Endothelial cell of umbilical vein (primary cell): ENCODE measurements around the gene MCC. TPM values are rescaled to one million over a fixed set of nuclear protein-coding genes. Genes with fewer than 3 reads are reported as not detected.

ENCODE experiments used
- BruUV-seq: library from RNA; stranded (reverse); fragments of 400-500 nt; replicated peaks from 2 replicates; lab custom pipeline; 2021; lab: Mats Ljungman, UMichigan
- CTCF ChIA-PET: fragments of 300-600, 350-600 bp; sonication (Branson Sonifier 250); formaldehyde crosslinking; loops from one replicate; lab custom pipeline; 2021; ENCODE audit warnings: antibody characterized with exemption, inconsistent platforms; lab: Charles Lee
- POLR2A ChIA-PET: fragments of 300-600, 350-600 bp; sonication (Branson Sonifier 250); formaldehyde crosslinking; loops from one replicate; lab custom pipeline; 2021; ENCODE audit warnings: antibody characterized with exemption, inconsistent platforms; lab: Charles Lee
- DNase-seq: peaks from one replicate; pipeline ENCODE4 v3.0.0-alpha.2; 2011; ENCODE audit warnings: low read depth, low spot score
- FAIRE-seq: peaks from 2 replicates; lab custom pipeline; 2011; peaks lifted over from hg19 to GRCh38; lab: Jason Lieb, UNC
- H2AFZ ChIP-seq: 2 replicates; pipeline ENCODE4 v1.6.0; 2012; ENCODE audit warnings: low read depth, low read length, control low read depth, inconsistent platforms
- H3K27ac ChIP-seq: 2 replicates; pipeline ENCODE4 v1.5.1; 2011; ENCODE audit warnings: low read depth, mild to moderate bottlenecking, control low read depth, low read length, moderate library complexity; ENCODE audit not compliant: insufficient read depth
- H3K27me3 ChIP-seq, 2 experiments: 2 replicates each; pipeline versions ENCODE4 v1.6.0 to v1.6.1; 2011; ENCODE audit warnings: low read length in 2 of 2, mixed read lengths in 1 of 2; ENCODE audit not compliant: control insufficient read depth in 2 of 2, insufficient read depth in 2 of 2
- H3K36me3 ChIP-seq, 2 experiments: 2 replicates in 1 of 2; 3 replicates in 1 of 2; pipeline ENCODE4 v1.5.1; 2011; ENCODE audit warnings: low read length in 2 of 2, mild to moderate bottlenecking in 1 of 2, moderate library complexity in 1 of 2; ENCODE audit not compliant: control insufficient read depth in 2 of 2, insufficient read depth in 2 of 2; ENCODE audit errors: extremely low read depth in 1 of 2
- H3K4me1 ChIP-seq: 3 replicates; pipeline ENCODE4 v1.5.1; 2011; ENCODE audit warnings: mild to moderate bottlenecking, low read length; ENCODE audit not compliant: control insufficient read depth, insufficient read depth; ENCODE audit errors: extremely low read depth
- H3K4me2 ChIP-seq: 2 replicates; pipeline ENCODE4 v1.6.1; 2011; ENCODE audit warnings: low read length, control low read depth, mixed read lengths; ENCODE audit not compliant: insufficient read depth
- H3K4me3 ChIP-seq, 3 experiments: fragments of 200-600 bp in 1 of 3; sonication (generic), shearing (Covaris generic) in 1 of 3; replicated peaks in 1 of 3; 2 replicates each; pipeline ENCODE4 v1.5.1; 2011 to 2016; ENCODE audit warnings: control low read depth in 3 of 3, low read length in 3 of 3, mild to moderate bottlenecking in 2 of 3, inconsistent platforms in 1 of 3, low read depth in 1 of 3, moderate library complexity in 1 of 3; ENCODE audit not compliant: insufficient read depth in 1 of 3
- H3K79me2 ChIP-seq: 2 replicates; pipeline ENCODE4 v1.6.0; 2012; ENCODE audit warnings: low read length, inconsistent platforms; ENCODE audit not compliant: control insufficient read depth, insufficient read depth
- H3K9ac ChIP-seq: replicated peaks from 2 replicates; pipeline ENCODE3; 2011; ENCODE audit warnings: low read length, control low read depth; ENCODE audit not compliant: insufficient read depth; ENCODE audit errors: extremely low read depth
- H3K9me1 ChIP-seq: replicated peaks from 3 replicates; pipeline ENCODE4 v1.6.0; 2011; ENCODE audit warnings: mild to moderate bottlenecking, low read length; ENCODE audit not compliant: control insufficient read depth, insufficient read depth; ENCODE audit errors: extremely low read depth
- H3K9me3 ChIP-seq: replicated peaks from 2 replicates; pipeline ENCODE4 v1.5.1; 2012; ENCODE audit warnings: low read length, inconsistent platforms; ENCODE audit not compliant: control insufficient read depth, insufficient read depth
- H4K20me1 ChIP-seq: replicated peaks from 2 replicates; pipeline ENCODE3; 2011; ENCODE audit warnings: mild to moderate bottlenecking, low read length; ENCODE audit not compliant: control insufficient read depth, insufficient read depth; ENCODE audit errors: extremely low read depth
- EZH2 ChIP-seq: IDR thresholded peaks from 2 replicates; pipeline ENCODE4 v1.6.1; 2012; ENCODE audit warnings: borderline replicate concordance, low read depth, mild to moderate bottlenecking, moderate library complexity, low read length, inconsistent platforms; ENCODE audit not compliant: severe bottlenecking
- FOS ChIP-seq: IDR thresholded peaks from 2 replicates; pipeline ENCODE4 v1.6.1; 2011; ENCODE audit warnings: mild to moderate bottlenecking, low read length, moderate library complexity, borderline replicate concordance; ENCODE audit not compliant: insufficient read depth
- GATA2 ChIP-seq: IDR thresholded peaks from 2 replicates; pipeline ENCODE4 v1.7.0; 2011; ENCODE audit warnings: low read depth, mild to moderate bottlenecking, moderate library complexity, mixed read lengths, low read length; ENCODE audit not compliant: insufficient read length, insufficient read depth
- MAX ChIP-seq: IDR thresholded peaks from 2 replicates; pipeline ENCODE4 v1.6.1; 2011; ENCODE audit not compliant: insufficient read depth, insufficient read length
- MYC ChIP-seq: IDR thresholded peaks from one replicate; pipeline ENCODE4 v1.6.1; 2011; ENCODE audit warnings: mild to moderate bottlenecking, low read depth, low read length
- POLR2A ChIP-seq: IDR thresholded peaks from 2 replicates; pipeline ENCODE4 v1.6.1; 2012; ENCODE audit warnings: low read depth, mild to moderate bottlenecking, control low read depth, low read length
- POLR2AphosphoS5 ChIP-seq: IDR thresholded peaks from 2 replicates; pipeline ENCODE4 v1.6.1; 2012; ENCODE audit warnings: low read depth, mild to moderate bottlenecking, control low read depth, low read length, moderate library complexity; ENCODE audit not compliant: insufficient read depth
- dilution Hi-C: fragments of 300-500 bp; cut with MboI; formaldehyde crosslinking; loops from one replicate; pipeline ENCODE4 v1.15.0; 2019; ENCODE audit warnings: low sequenced_read_pairs; ENCODE audit not compliant: extremely low pct_ligation_motif_present
- intact Hi-C: fragments of 100-400 bp; cut with micrococcal nuclease; formaldehyde crosslinking; loops from one replicate; pipeline ENCODE4 v1.10.0; 2022
- polyA plus RNA-seq, 4 experiments: library from polyadenylated mRNA; depleted of rRNA in 3 of 4; stranded (reverse) in 3 of 4; unstranded in 1 of 4; fragments of >200 nt; gene quantifications; 2 replicates each; pipeline versions ENCODE4 v1.2.1 to v1.2.3, GENCODE V29; 2011 to 2012; ENCODE audit warnings: missing spikeins in 1 of 4
- total RNA-seq: library from RNA; stranded (reverse); gene quantifications from 2 replicates; pipeline ENCODE4 v1.2.3, GENCODE V29; 2021

MCC gene
- total and polyA plus RNA-seq, 2 donors (not counting 3 experiments of a cell fraction or from before 2014, with no cell fraction given), result 6.9 to 27.5 TPM

- TF ChIP-seq GATA2 (no peak), MYC (no peak), FOS (no peak), MAX (no peak), EZH2 (no peak)
- FAIRE-seq (no peak), DNase-seq (no peak)
- ChIA-PET POLR2A (no interaction called here), CTCF (interaction anchor here (1.2 to 6.3 kb wide), 4 partner anchors 8 to 614 kb away, joined by 3 to 97 read pairs (median 10); no protein-coding TSS in a partner anchor)
- intact Hi-C loops, result loop anchor here (5.0 kb wide), 2 partner anchors 84 to 129 kb away; no protein-coding TSS in a partner anchor
- BruUV-seq, result no TSS peak
- H3K27ac ChIP-seq, result no peak overlapping the region
- peaks cover 4% of the 10 kb centered on the region for H4K20me1 ChIP-seq
- no peaks in the 10 kb centered on the region for H3K27me3 ChIP-seq
- H3K4me1 ChIP-seq, result no peaks in the 10 kb centered on the region
- H3K4me2 ChIP-seq, result no peak overlapping the region
- H3K36me3 ChIP-seq, result peaks cover 2 to 8% of the 10 kb centered on the region in 2 experiments
- H3K9ac ChIP-seq, result no peak overlapping the region
- H3K4me3 ChIP-seq, result no peak overlapping the region
- H3K9me1 ChIP-seq, result no peaks in the 10 kb centered on the region
- dilution Hi-C loops, result no loop called here
- H3K79me2 ChIP-seq, result peaks cover 34% of the 10 kb centered on the region
- no peaks in the 10 kb centered on the region for H3K9me3 ChIP-seq
- no peak overlapping the region for H2AFZ ChIP-seq
Measured at GRCh38 chr5:112998296-112998695, 490.0 kb downstream of the MCC start.

- H3K27me3 ChIP-seq, result no peaks in the 10 kb centered on the region
- H3K9me1 ChIP-seq, result no peaks in the 10 kb centered on the region
- BruUV-seq, result no TSS peak
- no peaks in the 10 kb centered on the region for H3K9me3 ChIP-seq
- H3K4me2 ChIP-seq, result no peak overlapping the region
- no peak for FAIRE-seq
- peaks cover 0 to 6% of the 10 kb centered on the region in 2 experiments for H3K36me3 ChIP-seq
- H3K27ac ChIP-seq, result no peak overlapping the region
- no peak for TF ChIP-seq MAX
- TF ChIP-seq GATA2, result no peak
- TF ChIP-seq POLR2A, result no peak
- TF ChIP-seq MYC, result no peak
- TF ChIP-seq POLR2AphosphoS5, result no peak
- H3K79me2 ChIP-seq, result peaks cover 37% of the 10 kb centered on the region
- peaks cover 4% of the 10 kb centered on the region for H4K20me1 ChIP-seq
- dilution Hi-C loops (no loop called here), intact Hi-C loops (loop anchor here (1.0 to 5.0 kb wide), 6 partner anchors 42 to 609 kb away; partner anchors contain the start of gene YTHDC2)
- DNase-seq, result no peak
- ChIA-PET CTCF (interaction anchor here (0.7 to 6.3 kb wide), 62 partner anchors 10 to 615 kb away, joined by 3 to 97 read pairs (median 5); partner anchors contain the start of genes DCP2, MCC, REEP5 and YTHDC2), POLR2A (no interaction called here)
- no peak overlapping the region for H3K9ac ChIP-seq
- no peak overlapping the region for H3K4me3 ChIP-seq
- H3K4me1 ChIP-seq, result no peaks in the 10 kb centered on the region
- H2AFZ ChIP-seq, result no peak overlapping the region
Measured at GRCh38 chr5:112996830-112997374, 491.4 kb downstream of the MCC start.
